Measurements from ENCODE around the gene CHI3L1.

CHI3L1 gene

GRCh38 chr1:203168256-203168786 lies 18.2 kb downstream of the CHI3L1 start:
- no peak for TF ChIP-seq CTCF (IDR thresholded peaks at IDR 0.05; ENCODE audit: low read depth, low read length)

GRCh38 chr1:203167913-203168200 lies 18.6 kb downstream of the CHI3L1 start:
- H3K4me3 ChIP-seq (ENCODE audit: low read depth, low read length): no peak overlapping the region
- TF ChIP-seq CTCF (IDR thresholded peaks at IDR 0.05; ENCODE audit: low read depth, low read length): no peak

More at GRCh38 chr1:203168256-203168786, 18.2 kb downstream of the CHI3L1 start:
- no peak overlapping the region for H3K4me3 ChIP-seq (ENCODE audit: low read depth, low read length)

GRCh38 chr1:203167026-203167912 lies 19.2 kb downstream of the CHI3L1 start:
- H3K4me3 ChIP-seq (ENCODE audit: low read depth, low read length): no peak overlapping the region
- no peak for TF ChIP-seq CTCF (IDR thresholded peaks at IDR 0.05; ENCODE audit: low read depth, low read length)

- TF ChIP-seq CTCF (IDR thresholded peaks at IDR 0.05; ENCODE audit: low read depth, low read length): no peak
- H3K4me3 ChIP-seq (ENCODE audit: low read depth, low read length): no peak overlapping the region
Measured at GRCh38 chr1:203166192-203166940, 20.1 kb downstream of the CHI3L1 start.

GRCh38 chr1:203165800-203166161 lies 20.7 kb downstream of the CHI3L1 start:
- TF ChIP-seq CTCF (IDR thresholded peaks at IDR 0.05; ENCODE audit: low read depth, low read length): no peak

GRCh38 chr1:203165101-203165799 lies 21.3 kb downstream of the CHI3L1 start:
- H3K4me3 ChIP-seq (ENCODE audit: low read depth, low read length): no peak overlapping the region
- no peak for TF ChIP-seq CTCF (IDR thresholded peaks at IDR 0.05; ENCODE audit: low read depth, low read length)

More at GRCh38 chr1:203165800-203166161, 20.7 kb downstream of the CHI3L1 start:
- H3K4me3 ChIP-seq (ENCODE audit: low read depth, low read length): no peak overlapping the region

All from WI38 (cell line).